Mammary epithelial cell (primary cell): ENCODE data around the gene TCF3.

Source experiments
- EZH2 ChIP-seq: IDR thresholded peaks from 2 replicates; pipeline ENCODE4 v1.6.1; 2012; ENCODE audit warnings: low read length, inconsistent platforms, borderline replicate concordance
- TF ChIP-seq, protein P1 (sequence below), 2 donors: IDR thresholded peaks in 1 of 2; conservative IDR thresholded peaks in 1 of 2; 2 replicates each; pipeline ENCODE4 v1.5.1; 2011 to 2012; ENCODE audit warnings: inconsistent platforms in 2 of 2, low read length in 2 of 2, mild to moderate bottlenecking in 2 of 2, control low read depth in 1 of 2, low read depth in 1 of 2; ENCODE audit not compliant: insufficient read depth in 1 of 2; ENCODE audit errors: extremely low read depth in 1 of 2

DNA sequence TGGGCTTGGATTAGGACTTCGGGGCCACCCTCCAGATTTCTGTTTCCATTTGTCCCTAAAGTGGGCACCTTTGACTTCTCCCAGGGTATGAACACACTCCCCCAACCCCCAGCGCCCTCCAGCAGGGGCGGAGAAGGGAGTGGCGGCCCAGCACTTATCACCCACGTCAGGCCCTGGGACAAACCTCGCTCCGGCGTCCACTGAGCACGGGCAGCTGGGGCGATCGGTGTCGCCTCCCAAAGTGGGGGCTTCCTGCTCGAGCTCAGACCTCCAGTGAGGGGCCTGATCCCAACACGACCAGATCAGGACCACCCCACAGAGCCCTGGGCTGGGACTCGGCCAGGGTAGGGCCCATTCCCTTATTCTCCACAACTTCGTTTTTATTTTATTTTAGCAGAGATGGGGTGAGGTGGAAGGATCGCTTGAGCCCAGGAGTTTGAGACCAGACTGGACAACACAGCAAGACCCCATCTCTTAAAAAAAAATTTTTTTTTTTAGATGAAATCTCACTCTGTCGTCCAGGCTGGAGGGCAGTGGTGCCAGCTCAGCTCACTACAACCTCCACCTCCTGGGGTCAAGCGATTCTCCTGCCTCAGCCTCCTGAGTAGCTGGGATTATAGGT lies 3.7 kb upstream of the TCF3 start:
- TF ChIP-seq, protein P1, sequence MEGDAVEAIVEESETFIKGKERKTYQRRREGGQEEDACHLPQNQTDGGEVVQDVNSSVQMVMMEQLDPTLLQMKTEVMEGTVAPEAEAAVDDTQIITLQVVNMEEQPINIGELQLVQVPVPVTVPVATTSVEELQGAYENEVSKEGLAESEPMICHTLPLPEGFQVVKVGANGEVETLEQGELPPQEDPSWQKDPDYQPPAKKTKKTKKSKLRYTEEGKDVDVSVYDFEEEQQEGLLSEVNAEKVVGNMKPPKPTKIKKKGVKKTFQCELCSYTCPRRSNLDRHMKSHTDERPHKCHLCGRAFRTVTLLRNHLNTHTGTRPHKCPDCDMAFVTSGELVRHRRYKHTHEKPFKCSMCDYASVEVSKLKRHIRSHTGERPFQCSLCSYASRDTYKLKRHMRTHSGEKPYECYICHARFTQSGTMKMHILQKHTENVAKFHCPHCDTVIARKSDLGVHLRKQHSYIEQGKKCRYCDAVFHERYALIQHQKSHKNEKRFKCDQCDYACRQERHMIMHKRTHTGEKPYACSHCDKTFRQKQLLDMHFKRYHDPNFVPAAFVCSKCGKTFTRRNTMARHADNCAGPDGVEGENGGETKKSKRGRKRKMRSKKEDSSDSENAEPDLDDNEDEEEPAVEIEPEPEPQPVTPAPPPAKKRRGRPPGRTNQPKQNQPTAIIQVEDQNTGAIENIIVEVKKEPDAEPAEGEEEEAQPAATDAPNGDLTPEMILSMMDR (conservative IDR thresholded peaks at IDR 0.05 in 1 of 2, IDR thresholded peaks at IDR 0.05 in 1 of 2; ENCODE audit: extremely low read depth in 1 of 2, insufficient read depth in 1 of 2, low read depth in 1 of 2, low read length in 2 of 2): no peak
- TF ChIP-seq EZH2: no peak
